NCI-H345 (cell line): ENCODE measurements around the gene CA6.
"Not testable (repeated sequence)": the region's sequence is repeated elsewhere in the genome, so short reads cannot be mapped to it uniquely, and the experiment has no call there.

ENCODE experiments used
- DNase-seq: peaks from one replicate; lab custom pipeline; 2025; lab: John Stamatoyannopoulos, UW

The CA6 gene

GRCh38 chr1:9004700-9005394 is 59.2 kb downstream of the CA6 start:
- DNase-seq: peak; percentile 17

GRCh38 chr1:9005395-9005708 is 59.7 kb downstream of the CA6 start:
- DNase-seq: no peak

GRCh38 chr1:9006956-9007615 is 61.4 kb downstream of the CA6 start:
- no peak for DNase-seq

- DNase-seq: no peak
Observed at GRCh38 chr1:9008236-9008635, 62.6 kb downstream of the CA6 start.

GRCh38 chr1:9009438-9010370 is 64.0 kb downstream of the CA6 start:
- no peak for DNase-seq

GRCh38 chr1:9010781-9011323 is 65.2 kb downstream of the CA6 start:
- DNase-seq: no peak

- DNase-seq: no peak
Observed at GRCh38 chr1:9013819-9014218, 68.2 kb downstream of the CA6 start.

GRCh38 chr1:9014475-9015375 is 69.1 kb downstream of the CA6 start:
- no peak for DNase-seq

- no peak for DNase-seq
Observed at GRCh38 chr1:9016455-9016854, 70.8 kb downstream of the CA6 start.

GRCh38 chr1:9018333-9018732 is 72.7 kb downstream of the CA6 start:
- DNase-seq: no peak

- DNase-seq: no peak
Observed at GRCh38 chr1:9019896-9020295, 74.2 kb downstream of the CA6 start.

- no peak for DNase-seq
Observed at GRCh38 chr1:9020305-9020704, 74.6 kb downstream of the CA6 start.

GRCh38 chr1:9022026-9022738 is 76.5 kb downstream of the CA6 start:
- DNase-seq: not testable (repeated sequence)

GRCh38 chr1:9022773-9023172 is 77.1 kb downstream of the CA6 start:
- no peak for DNase-seq
